ENCODE data around the gene GPR89A. TPM values are rescaled to one million over a fixed set of nuclear protein-coding genes. Genes with fewer than 3 reads are reported as not detected.

The GPR89A gene
- total RNA-seq, 1 donor from 2014 or later, result 22.9 TPM

- H3K4me1 Mint-ChIP-seq (ENCODE audit: unreplicated experiment), result peaks cover 27% of the 10 kb centered on the region
- H3K27ac Mint-ChIP-seq (ENCODE audit: unreplicated experiment), result no peak within 1 kb of the TSS
- DNase-seq (ENCODE audit: extremely low spot score, unreplicated experiment), result no peak
- no peaks in the 10 kb centered on the region for H3K36me3 Mint-ChIP-seq (ENCODE audit: unreplicated experiment)
- H3K4me3 Mint-ChIP-seq (ENCODE audit: unreplicated experiment), result no peak within 1 kb of the TSS
- no peaks in the 10 kb centered on the region for H3K9me3 Mint-ChIP-seq (ENCODE audit: unreplicated experiment)
- TF ChIP-seq CTCF (IDR thresholded peaks at IDR 0.05), result no peak
- H3K27me3 Mint-ChIP-seq (ENCODE audit: unreplicated experiment), result no peaks in the 10 kb centered on the region
Observed at GRCh38 chr1:145719230-145720079, 111.7 kb downstream of the GPR89A start, which contains the start of gene CD160. Gene CD160, plus strand, starts transcription at chr1:145719499. Its CDS starts 8,829 bp downstream, at chr1:145728328.

Other genes starting within 250 kb of the GPR89A start
- gene NBPF20, start 182.4 kb upstream of the GPR89A start, total RNA-seq, result 4.0 and 4.9 TPM in 2 replicates
- gene PDZK1, start 99.4 kb downstream of the GPR89A start, total RNA-seq, result 0.31 and 0.40 TPM in 2 replicates
- gene CD160, start 111.5 kb downstream of the GPR89A start, total RNA-seq, result not detected in 2 replicates
- gene RNF115, start 216.1 kb downstream of the GPR89A start, total RNA-seq, result 15.9 and 16.6 TPM in 2 replicates
- gene POLR3C, start 216.2 kb downstream of the GPR89A start, total RNA-seq, result 33.4 and 37.0 TPM in 2 replicates
- gene NUDT17, start 237.6 kb downstream of the GPR89A start, total RNA-seq, result 2.4 and 4.3 TPM in 2 replicates